ENCODE data around the gene CUZD1. TPM values are rescaled to one million over a fixed set of nuclear protein-coding genes. Genes with fewer than 3 reads are reported as not detected.

The CUZD1 gene
- total RNA-seq, 1 experiment from 2014 or later: 17.2 TPM

DNA sequence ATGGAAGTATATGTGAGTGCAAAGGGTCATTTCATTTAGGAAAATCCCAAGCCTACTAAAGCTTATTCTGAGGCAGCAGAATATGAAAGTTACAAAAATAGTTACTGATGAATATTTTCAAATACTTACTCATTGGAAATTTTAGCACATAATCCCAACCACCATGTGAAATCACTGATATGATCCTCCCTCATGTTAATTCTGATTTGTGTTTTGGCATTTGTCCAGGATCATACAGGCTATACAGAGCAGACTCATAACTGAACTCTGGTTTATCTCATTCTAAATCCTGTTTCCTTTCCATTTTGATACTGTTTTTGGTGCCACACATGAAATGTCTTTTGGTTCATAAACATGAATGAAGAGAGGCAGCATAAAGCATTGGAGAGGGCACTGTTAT, 37.1 kb upstream of the CUZD1 start:
- Mint-ChIP-seq H3K36me3 (ENCODE audit: insufficient read depth in 1 of 3, low read depth in 3 of 3) (no peaks in the 10 kb centered on the region), H3K9me3 (no peaks in the 10 kb centered on the region), H3K4me3 (no peak overlapping the region), H3K4me1 (peaks cover 11 to 17% of the 10 kb centered on the region in 2 experiments), H3K27me3 (ENCODE audit: low read depth) (peaks cover 1% of the 10 kb centered on the region), H3K27ac (no peak overlapping the region)
- no peak overlapping the region for H3K4ac ChIP-seq (ENCODE audit: low read depth, low read length)
- H3K9ac ChIP-seq (ENCODE audit: extremely low read depth, insufficient read length, low read length): no peak overlapping the region
- no peak overlapping the region for H3K27ac ChIP-seq (ENCODE audit: insufficient read length, low read depth, low read length)
- no peak overlapping the region for H3K23ac ChIP-seq (ENCODE audit: insufficient read length, low read depth, low read length)
- no peaks in the 10 kb centered on the region for H3K79me1 ChIP-seq (ENCODE audit: insufficient read depth, low read depth, low read length, poor library complexity, severe bottlenecking)
- no peak overlapping the region for H3K14ac ChIP-seq (ENCODE audit: insufficient read depth, low read length)
- no peak overlapping the region for H3K56ac ChIP-seq (ENCODE audit: insufficient read length, low read depth, low read length)
- H3T11ph ChIP-seq (ENCODE audit: low read length): no peak overlapping the region
- no peak overlapping the region for H2BK20ac ChIP-seq (ENCODE audit: low read depth, low read length, poor library complexity, severe bottlenecking)
- H4K20me1 ChIP-seq (ENCODE audit: control insufficient read depth, insufficient read depth, insufficient read length): no peaks in the 10 kb centered on the region
- no peak overlapping the region for H4K8ac ChIP-seq (replicated peaks; ENCODE audit: insufficient read length, low read depth, low read length)
- no peak overlapping the region for H2BK12ac ChIP-seq (ENCODE audit: insufficient read length, low read depth, low read length)
- H3K4me1 ChIP-seq (ENCODE audit: insufficient read depth, low read length): no peaks in the 10 kb centered on the region
- H3K27me3 ChIP-seq (ENCODE audit: insufficient read depth, low read length): no peaks in the 10 kb centered on the region
- no peaks in the 10 kb centered on the region for H3K9me3 ChIP-seq (ENCODE audit: control insufficient read depth, low read depth, low read length)
- no peak overlapping the region for H3K18ac ChIP-seq (ENCODE audit: insufficient read length, low read depth, low read length)
- DNase-seq: no peak
- H2AK5ac ChIP-seq (ENCODE audit: insufficient read length, low read length): no peak overlapping the region
- H2BK120ac ChIP-seq (ENCODE audit: low read depth, low read length, poor library complexity, severe bottlenecking): no peak overlapping the region
- TF ChIP-seq, protein P1, sequence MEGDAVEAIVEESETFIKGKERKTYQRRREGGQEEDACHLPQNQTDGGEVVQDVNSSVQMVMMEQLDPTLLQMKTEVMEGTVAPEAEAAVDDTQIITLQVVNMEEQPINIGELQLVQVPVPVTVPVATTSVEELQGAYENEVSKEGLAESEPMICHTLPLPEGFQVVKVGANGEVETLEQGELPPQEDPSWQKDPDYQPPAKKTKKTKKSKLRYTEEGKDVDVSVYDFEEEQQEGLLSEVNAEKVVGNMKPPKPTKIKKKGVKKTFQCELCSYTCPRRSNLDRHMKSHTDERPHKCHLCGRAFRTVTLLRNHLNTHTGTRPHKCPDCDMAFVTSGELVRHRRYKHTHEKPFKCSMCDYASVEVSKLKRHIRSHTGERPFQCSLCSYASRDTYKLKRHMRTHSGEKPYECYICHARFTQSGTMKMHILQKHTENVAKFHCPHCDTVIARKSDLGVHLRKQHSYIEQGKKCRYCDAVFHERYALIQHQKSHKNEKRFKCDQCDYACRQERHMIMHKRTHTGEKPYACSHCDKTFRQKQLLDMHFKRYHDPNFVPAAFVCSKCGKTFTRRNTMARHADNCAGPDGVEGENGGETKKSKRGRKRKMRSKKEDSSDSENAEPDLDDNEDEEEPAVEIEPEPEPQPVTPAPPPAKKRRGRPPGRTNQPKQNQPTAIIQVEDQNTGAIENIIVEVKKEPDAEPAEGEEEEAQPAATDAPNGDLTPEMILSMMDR (conservative IDR thresholded peaks at IDR 0.05): no peak
- H4K5ac ChIP-seq (ENCODE audit: insufficient read length, low read depth, low read length): no peak overlapping the region
- H2BK15ac ChIP-seq (ENCODE audit: low read depth, low read length): no peak overlapping the region
- H4K91ac ChIP-seq (ENCODE audit: insufficient read length, low read depth, low read length): no peak overlapping the region
- no peaks in the 10 kb centered on the region for H3K79me2 ChIP-seq (ENCODE audit: insufficient read depth, low read length)
- H2AFZ ChIP-seq (ENCODE audit: low read length): no peak overlapping the region
- H3K4me2 ChIP-seq (ENCODE audit: insufficient read depth, insufficient read length, low read length): no peak overlapping the region
- no peaks in the 10 kb centered on the region for H3K23me2 ChIP-seq (ENCODE audit: insufficient read length, low read depth, low read length, poor library complexity, severe bottlenecking)
- H2BK5ac ChIP-seq (ENCODE audit: insufficient read length, low read length): no peak overlapping the region

Measured in H9 (cell line).